ENCODE results near the gene LRIG2. TPM values are rescaled to one million over a fixed set of nuclear protein-coding genes. Genes with fewer than 3 reads are reported as not detected.

The LRIG2 gene
- total and polyA plus RNA-seq, 2 of the 13 experiments (the other 11 are each of a cell fraction or from before 2014, with no cell fraction given), result 8.1 to 12.2 TPM

GRCh38 chr1:113106910-113107309, 33.9 kb downstream of the LRIG2 start:
- in situ Hi-C loops (cut with HindIII; ENCODE audit: extremely low pct_ligation_motif_present, low pct_unique_long_range_greater_than_20kb), result no loop called here
- ChIA-PET CTCF (ENCODE audit: low intra/inter-chr PET ratio, low total read pairs) (no interaction called here), POLR2A (no interaction called here)
- no peaks in the 10 kb centered on the region for H3K4me1 ChIP-seq (ENCODE audit: insufficient read depth, low read length)
- no peaks in the 10 kb centered on the region for H3K27me3 ChIP-seq (ENCODE audit: control insufficient read depth in 1 of 2, insufficient read depth in 2 of 2, low read length in 2 of 2)
- H3K9ac ChIP-seq (ENCODE audit: insufficient read depth, low read depth, low read length), result no peak overlapping the region
- H3K4me3 ChIP-seq (replicated peaks in 1 of 3; ENCODE audit: insufficient read depth in 1 of 3, low read depth in 2 of 3, low read length in 3 of 3), result no peak overlapping the region
- H3K9me3 ChIP-seq (ENCODE audit: low read length), result no peaks in the 10 kb centered on the region
- peaks cover 15 to 64% of the 10 kb centered on the region in 2 experiments for H3K36me3 ChIP-seq (replicated peaks in 1 of 2; ENCODE audit: control insufficient read depth in 1 of 2, insufficient read depth in 2 of 2, low read length in 2 of 2)
- peak; percentile 32; the same call in 1 of the 2 replicates for TF ChIP-seq MAFF (IDR thresholded peaks at IDR 0.05; ENCODE audit: low read depth, low read length)
- no peak for TF ChIP-seq WIZ (CRISPR knock-in tag; IDR thresholded peaks at IDR 0.05)
- no peak for TF ChIP-seq ZNF530 (CRISPR knock-in tag; IDR thresholded peaks at IDR 0.05; ENCODE audit: low read depth)
- TF ChIP-seq ATM (IDR thresholded peaks at IDR 0.05; ENCODE audit: borderline replicate concordance), result no peak
- TF ChIP-seq MAFK (conservative IDR thresholded peaks at IDR 0.05 in 1 of 2, IDR thresholded peaks at IDR 0.05 in 1 of 2; ENCODE audit: low read length in 2 of 2), result peak in 1 of 2 experiments; percentile 39; a peak in 2 of 4 replicates
- no peak for TF ChIP-seq DMAP1 (CRISPR knock-in tag; IDR thresholded peaks at IDR 0.05)
- TF ChIP-seq ZBED4 (CRISPR knock-in tag; IDR thresholded peaks at IDR 0.05; ENCODE audit: borderline replicate concordance), result no peak
- intact Hi-C loops (cut with micrococcal nuclease; ENCODE audit: unreplicated experiment), result no loop called here
- H3K4me2 ChIP-seq (ENCODE audit: low read depth, low read length), result no peak overlapping the region
- H2AFZ ChIP-seq (ENCODE audit: low read length), result no peak overlapping the region
- H3K79me2 ChIP-seq (ENCODE audit: insufficient read depth, low read length), result no peaks in the 10 kb centered on the region
- WGBS (ENCODE audit: low lambda C conversion rate), result over 99% methylated on average over 2 of the region's 2 CpGs
- ATAC-seq (no peak), FAIRE-seq (no peak), DNase-seq (ENCODE audit: low spot score) (no peak)
- BruUV-seq (replicated peaks), result no TSS peak
- no peaks in the 10 kb centered on the region for H4K20me1 ChIP-seq (ENCODE audit: insufficient read depth, low read length)
- H3K27ac ChIP-seq (ENCODE audit: extremely low read length, insufficient read depth, low read length), result no peak overlapping the region

Data from HepG2 (cell line).